ENCODE data around the gene GMCL2. TPM values are rescaled to one million over a fixed set of nuclear protein-coding genes. Genes with fewer than 3 reads are reported as not detected.

The GMCL2 gene
- total RNA-seq, 6 experiments from 2014 or later, result not detected

DNA sequence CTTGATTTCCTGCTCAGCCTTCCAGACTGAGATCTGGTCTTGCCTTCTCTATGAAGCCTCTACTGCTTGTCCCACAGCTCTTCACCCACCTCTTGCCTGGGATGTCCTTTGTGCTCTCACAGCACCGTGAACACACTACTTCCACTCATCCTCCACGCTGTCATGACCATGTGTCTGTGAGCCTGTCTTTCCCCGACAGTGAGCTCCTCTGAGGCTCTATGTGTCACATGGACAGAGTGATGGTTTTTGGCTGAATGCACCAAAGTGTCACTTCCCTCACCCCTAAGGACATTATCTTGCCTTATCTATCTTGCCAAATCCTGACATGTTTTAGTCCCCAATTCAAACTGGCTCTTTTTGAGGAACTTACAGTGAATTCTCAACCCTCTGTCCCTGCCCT lies 34.1 kb upstream of the GMCL2 start:
- no peaks in the 10 kb centered on the region for H3K27me3 ChIP-seq
- intact Hi-C loops (cut with DNase I), result no loop called here
- WGBS (ENCODE audit: insufficient coverage, low coverage, low lambda C conversion rate, missing lambda C conversion rate), result 55% methylated on average over 3 of the region's 3 CpGs
- H3K4me1 ChIP-seq, result peaks cover 0 to 14% (median 0%) of the 10 kb centered on the region in 4 donors
- TF ChIP-seq, protein P1, sequence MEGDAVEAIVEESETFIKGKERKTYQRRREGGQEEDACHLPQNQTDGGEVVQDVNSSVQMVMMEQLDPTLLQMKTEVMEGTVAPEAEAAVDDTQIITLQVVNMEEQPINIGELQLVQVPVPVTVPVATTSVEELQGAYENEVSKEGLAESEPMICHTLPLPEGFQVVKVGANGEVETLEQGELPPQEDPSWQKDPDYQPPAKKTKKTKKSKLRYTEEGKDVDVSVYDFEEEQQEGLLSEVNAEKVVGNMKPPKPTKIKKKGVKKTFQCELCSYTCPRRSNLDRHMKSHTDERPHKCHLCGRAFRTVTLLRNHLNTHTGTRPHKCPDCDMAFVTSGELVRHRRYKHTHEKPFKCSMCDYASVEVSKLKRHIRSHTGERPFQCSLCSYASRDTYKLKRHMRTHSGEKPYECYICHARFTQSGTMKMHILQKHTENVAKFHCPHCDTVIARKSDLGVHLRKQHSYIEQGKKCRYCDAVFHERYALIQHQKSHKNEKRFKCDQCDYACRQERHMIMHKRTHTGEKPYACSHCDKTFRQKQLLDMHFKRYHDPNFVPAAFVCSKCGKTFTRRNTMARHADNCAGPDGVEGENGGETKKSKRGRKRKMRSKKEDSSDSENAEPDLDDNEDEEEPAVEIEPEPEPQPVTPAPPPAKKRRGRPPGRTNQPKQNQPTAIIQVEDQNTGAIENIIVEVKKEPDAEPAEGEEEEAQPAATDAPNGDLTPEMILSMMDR (IDR thresholded peaks at IDR 0.05), result no peak
- no peak for TF ChIP-seq POLR2A (IDR thresholded peaks at IDR 0.05)
- H3K9me3 ChIP-seq, result no peaks in the 10 kb centered on the region
- no peak overlapping the region for H3K4me3 ChIP-seq
- H3K27ac ChIP-seq, result no peak overlapping the region
- ATAC-seq (peak in 3 of 4 donors; percentile 6 to 35 (median 8)), DNase-seq (peak in 1 of 3 donors; percentile 4)
- H3K36me3 ChIP-seq, result peaks cover 0 to 47% (median 8%) of the 10 kb centered on the region in 4 donors

DNA sequence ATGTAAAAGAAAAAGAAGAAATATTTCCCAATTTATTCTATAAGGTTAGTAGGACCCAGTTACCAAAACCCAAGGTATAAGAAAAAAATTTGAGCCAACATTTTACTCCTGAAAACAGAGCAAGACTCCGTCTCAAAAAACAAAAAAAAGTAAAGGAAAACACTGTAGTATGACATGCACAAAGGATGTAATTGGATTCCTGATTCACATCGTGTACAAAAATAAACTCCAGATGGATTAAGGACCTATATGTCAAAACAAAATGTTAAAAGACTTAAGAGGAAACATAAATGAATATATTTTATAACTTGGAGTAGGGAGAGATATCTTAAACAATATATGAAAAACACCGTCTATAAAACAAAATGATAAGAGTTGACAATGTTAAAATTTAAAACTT lies 31.7 kb upstream of the GMCL2 start:
- Histone ChIP-seq H3K9me3 (no peaks in the 10 kb centered on the region), H3K4me1 (peaks cover 0 to 23% (median 7%) of the 10 kb centered on the region in 4 donors), H3K36me3 (peaks cover 0 to 61% (median 15%) of the 10 kb centered on the region in 4 donors), H3K27me3 (no peaks in the 10 kb centered on the region), H3K27ac (no peak overlapping the region), H3K4me3 (no peak overlapping the region)
- ATAC-seq (no peak), DNase-seq (no peak)
- WGBS (ENCODE audit: insufficient coverage, low coverage, low lambda C conversion rate, missing lambda C conversion rate), result 86% methylated on average over 3 of the region's 3 CpGs
- TF ChIP-seq, protein P1 (IDR thresholded peaks at IDR 0.05), result no peak
- no peak for TF ChIP-seq POLR2A (IDR thresholded peaks at IDR 0.05)
- intact Hi-C loops (cut with DNase I), result no loop called here

DNA sequence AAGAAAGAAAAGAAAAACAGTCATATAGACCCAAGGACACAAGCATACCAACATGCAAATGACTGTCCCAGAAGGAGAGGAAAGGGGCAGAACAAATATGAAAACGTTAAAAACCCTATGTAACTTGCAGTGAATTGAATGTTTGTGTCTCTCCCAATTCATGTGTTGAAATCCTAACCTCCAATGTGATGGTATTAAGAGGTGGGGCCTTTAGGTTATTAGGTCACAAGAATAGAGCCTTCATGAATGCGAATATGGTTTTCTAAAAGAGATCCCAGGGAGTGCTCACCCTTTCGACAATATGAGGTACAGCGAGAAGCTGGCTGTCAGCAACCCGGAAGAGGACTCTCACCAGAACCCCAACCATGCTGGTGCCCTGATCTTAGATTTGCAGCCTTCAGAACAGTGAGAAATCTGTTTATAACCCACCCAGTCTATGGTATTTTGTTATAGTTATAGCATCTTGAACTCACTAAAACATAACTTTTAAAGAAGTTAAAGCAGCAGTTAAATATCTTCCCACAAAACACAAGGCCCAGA lies 31.1 kb upstream of the GMCL2 start:
- Histone ChIP-seq H3K4me3 (no peak overlapping the region), H3K27ac (no peak overlapping the region), H3K27me3 (no peaks in the 10 kb centered on the region), H3K9me3 (no peaks in the 10 kb centered on the region), H3K4me1 (peaks cover 0 to 29% (median 9%) of the 10 kb centered on the region in 4 donors), H3K36me3 (peaks cover 0 to 61% (median 15%) of the 10 kb centered on the region in 4 donors)
- DNase-seq, result no peak
- no peak for ATAC-seq
- TF ChIP-seq POLR2A (IDR thresholded peaks at IDR 0.05), result no peak
- TF ChIP-seq, protein P1 (IDR thresholded peaks at IDR 0.05), result no peak
- intact Hi-C loops (cut with DNase I), result no loop called here
- 27% methylated on average over 1 of the region's 5 CpGs for WGBS (ENCODE audit: insufficient coverage, low coverage, low lambda C conversion rate, missing lambda C conversion rate)

DNA sequence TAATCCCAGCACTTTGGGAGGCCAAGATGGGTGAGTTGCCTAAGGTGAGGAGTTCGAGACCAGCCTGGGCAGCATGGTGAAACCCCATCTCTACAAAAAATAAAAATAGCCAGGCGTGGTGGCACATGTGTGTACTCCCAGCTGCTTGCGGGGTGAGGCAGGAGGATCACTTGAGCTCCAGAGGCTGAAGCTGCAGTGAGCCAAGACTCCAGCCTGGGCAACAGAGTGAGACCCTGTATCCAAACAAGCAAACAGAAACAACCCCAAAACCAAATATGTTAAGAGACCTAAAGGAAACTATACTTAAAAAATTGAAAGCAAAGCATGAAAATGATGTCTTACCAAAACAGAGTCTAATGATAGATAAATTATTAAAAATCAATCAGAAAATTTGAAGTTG lies 29.6 kb upstream of the GMCL2 start:
- intact Hi-C loops (cut with DNase I), result no loop called here
- no peak for ATAC-seq
- DNase-seq, result no peak
- H3K9me3 ChIP-seq, result no peaks in the 10 kb centered on the region
- no peak overlapping the region for H3K4me3 ChIP-seq
- peaks cover 0 to 39% (median 16%) of the 10 kb centered on the region in 4 donors for H3K4me1 ChIP-seq
- 85% methylated on average over 3 of the region's 3 CpGs for WGBS (ENCODE audit: insufficient coverage, low coverage, low lambda C conversion rate, missing lambda C conversion rate)
- H3K27me3 ChIP-seq, result no peaks in the 10 kb centered on the region
- no peak overlapping the region for H3K27ac ChIP-seq
- TF ChIP-seq, protein P1 (IDR thresholded peaks at IDR 0.05), result no peak
- TF ChIP-seq POLR2A (IDR thresholded peaks at IDR 0.05), result no peak
- H3K36me3 ChIP-seq, result peaks cover 5 to 61% (median 13%) of the 10 kb centered on the region in 4 donors

Data from right lobe of liver (tissue), 6 donors.